ENCODE data around the gene NOLC1. TPM values are rescaled to one million over a fixed set of nuclear protein-coding genes. Genes with fewer than 3 reads are reported as not detected.

NOLC1 gene
- polyA plus RNA-seq, 2 of the 4 experiments (the other 2 are of a cell fraction): 129 to 188 TPM

DNA sequence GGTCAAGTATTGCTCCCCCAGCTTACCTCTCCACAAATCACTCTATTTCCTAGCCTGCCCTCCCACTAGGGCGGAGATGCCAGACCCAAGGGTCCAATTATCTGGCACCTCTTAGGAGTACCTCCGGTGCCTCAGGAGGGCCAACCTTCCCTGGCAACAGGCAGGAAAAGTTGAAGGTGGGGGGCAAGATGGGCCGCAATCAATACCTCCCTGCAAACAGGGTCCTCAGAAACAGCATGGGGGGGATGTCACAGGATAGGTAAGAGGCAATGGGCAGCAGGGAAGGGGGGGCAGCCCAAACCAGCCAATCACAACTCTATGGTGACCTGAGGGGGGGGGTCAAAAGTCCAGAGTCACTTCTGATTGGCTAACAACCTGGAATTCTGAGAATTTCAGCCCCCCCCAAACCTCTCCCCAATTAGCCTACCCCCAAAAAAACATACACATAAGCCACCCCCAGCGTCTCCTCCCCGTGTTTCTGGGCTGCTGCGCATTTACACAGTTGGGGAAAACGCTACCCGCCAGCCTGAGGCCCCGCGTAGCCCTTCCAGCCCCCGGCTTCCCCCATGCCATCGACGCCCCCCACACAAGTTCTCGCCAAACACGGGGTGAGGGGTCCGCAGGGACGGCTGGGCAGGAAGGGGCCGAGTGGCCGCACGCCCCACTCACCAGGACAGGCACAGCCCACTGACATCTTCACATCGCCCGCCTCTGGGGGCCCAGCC lies 32.6 kb upstream of the NOLC1 start:
- CTCF ChIA-PET: interaction anchor here (0.9 to 3.5 kb wide), 4 partner anchors 9 to 50 kb away, joined by 4 to 15 read pairs (median 7); partner anchors contain the start of gene PPRC1
- no peak for TF ChIP-seq KDM5A (IDR thresholded peaks at IDR 0.05)
- no peak for TF ChIP-seq CBX2 (IDR thresholded peaks at IDR 0.05; ENCODE audit: borderline replicate concordance, low read depth)
- TF ChIP-seq RFX5 (IDR thresholded peaks at IDR 0.05): peak; percentile 41; the same call in 1 of the 2 replicates
- TF ChIP-seq HEYL (CRISPR knock-in tag; IDR thresholded peaks at IDR 0.05): no peak
- TF ChIP-seq GATA3 (IDR thresholded peaks at IDR 0.05; ENCODE audit: borderline replicate concordance): no peak
- TF ChIP-seq RARB (CRISPR knock-in tag; IDR thresholded peaks at IDR 0.05): no peak
- TF ChIP-seq PHF8 (IDR thresholded peaks at IDR 0.05; ENCODE audit: borderline replicate concordance, low read depth): no peak
- 6% methylated on average over 9 of the region's 22 CpGs for WGBS (ENCODE audit: missing lambda C conversion rate)
- H3K4me3 ChIP-seq: peak overlapping the region; percentile 97
- peak; percentile 22 to 54; a peak in 4 of 6 replicates for ATAC-seq
- H3K9me3 ChIP-seq: no peaks in the 10 kb centered on the region
- DNase-seq (ENCODE audit: low read depth in 1 of 2, low spot score in 1 of 2): peak; percentile 70 to 84
- POLR2A ChIA-PET: interaction anchor here (0.9 to 1.0 kb wide), 2 partner anchors 8 to 33 kb away, joined by 3 to 4 read pairs; partner anchors contain the start of gene NOLC1
- H3K4me1 ChIP-seq: peaks cover 57% of the 10 kb centered on the region
- peak overlapping the region; percentile 85 to 98 for H3K27ac ChIP-seq
- peak overlapping the region; percentile 97 for H3K4me2 ChIP-seq
- no peak for FAIRE-seq

- WGBS (ENCODE audit: missing lambda C conversion rate): 3% methylated on average over 33 of the region's 104 CpGs
- peak; percentile 72 to 81 for DNase-seq (ENCODE audit: low read depth in 1 of 2, low spot score in 1 of 2)
- H3K9me3 ChIP-seq: no peaks in the 10 kb centered on the region
- ChIA-PET POLR2A (no interaction called here), CTCF (interaction anchor here (3.9 kb wide), 1 partner anchor 11 kb away, joined by 45 read pairs; the partner anchor contains the start of gene PPRC1)
- peak; percentile 60 to 77 for ATAC-seq
- no peak for FAIRE-seq
- H3K4me3 ChIP-seq: peak within 1 kb of the TSS; percentile 97
- H3K4me1 ChIP-seq: peaks cover 53% of the 10 kb centered on the region
- peak within 1 kb of the TSS; percentile 85 to 98 for H3K27ac ChIP-seq
- peak within 1 kb of the TSS; percentile 97 for H3K4me2 ChIP-seq
- TF ChIP-seq POLR2AphosphoS2 (conservative IDR thresholded peaks at IDR 0.05; ENCODE audit: low read length): no peak
- TF ChIP-seq GATA3 (IDR thresholded peaks at IDR 0.05; ENCODE audit: borderline replicate concordance): no peak
- no peak for TF ChIP-seq CBX8 (IDR thresholded peaks at IDR 0.05)
- TF ChIP-seq TP53 (CRISPR knock-in tag; IDR thresholded peaks at IDR 0.05): no peak
- TF ChIP-seq PHF8 (IDR thresholded peaks at IDR 0.05; ENCODE audit: borderline replicate concordance, low read depth): peak; percentile 67; the same call in 1 of the 2 replicates
- TF ChIP-seq CBX2 (IDR thresholded peaks at IDR 0.05; ENCODE audit: borderline replicate concordance, low read depth): no peak
- no peak for TF ChIP-seq MAZ (IDR thresholded peaks at IDR 0.05; ENCODE audit: borderline replicate concordance, low read depth, low read length)
- no peak for TF ChIP-seq MYC (IDR thresholded peaks at IDR 0.05; ENCODE audit: borderline replicate concordance, low read length)
- TF ChIP-seq, protein P1, sequence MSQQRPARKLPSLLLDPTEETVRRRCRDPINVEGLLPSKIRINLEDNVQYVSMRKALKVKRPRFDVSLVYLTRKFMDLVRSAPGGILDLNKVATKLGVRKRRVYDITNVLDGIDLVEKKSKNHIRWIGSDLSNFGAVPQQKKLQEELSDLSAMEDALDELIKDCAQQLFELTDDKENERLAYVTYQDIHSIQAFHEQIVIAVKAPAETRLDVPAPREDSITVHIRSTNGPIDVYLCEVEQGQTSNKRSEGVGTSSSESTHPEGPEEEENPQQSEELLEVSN (IDR thresholded peaks at IDR 0.05; ENCODE audit: borderline replicate concordance, low read depth): 0 out of 2 replicates have a peak, but pooled peaks have one; percentile 64
- TF ChIP-seq SREBF2 (IDR thresholded peaks at IDR 0.05): no peak
- no peak for TF ChIP-seq CEBPB (IDR thresholded peaks at IDR 0.05)
- no peak for TF ChIP-seq EHF (CRISPR knock-in tag; IDR thresholded peaks at IDR 0.05)
- no peak for TF ChIP-seq JUNB (IDR thresholded peaks at IDR 0.05)
- TF ChIP-seq FOSB (CRISPR knock-in tag; IDR thresholded peaks at IDR 0.05): no peak
- TF ChIP-seq EHMT2 (IDR thresholded peaks at IDR 0.05; ENCODE audit: low read depth): no peak
- no peak for TF ChIP-seq ZC3H11A (IDR thresholded peaks at IDR 0.05)
- TF ChIP-seq, protein P2, sequence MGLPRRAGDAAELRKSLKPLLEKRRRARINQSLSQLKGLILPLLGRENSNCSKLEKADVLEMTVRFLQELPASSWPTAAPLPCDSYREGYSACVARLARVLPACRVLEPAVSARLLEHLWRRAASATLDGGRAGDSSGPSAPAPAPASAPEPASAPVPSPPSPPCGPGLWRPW (IDR thresholded peaks at IDR 0.05): no peak
- TF ChIP-seq ELK1 (IDR thresholded peaks at IDR 0.05; ENCODE audit: low read depth, low read length): no peak
- TF ChIP-seq, protein P3, sequence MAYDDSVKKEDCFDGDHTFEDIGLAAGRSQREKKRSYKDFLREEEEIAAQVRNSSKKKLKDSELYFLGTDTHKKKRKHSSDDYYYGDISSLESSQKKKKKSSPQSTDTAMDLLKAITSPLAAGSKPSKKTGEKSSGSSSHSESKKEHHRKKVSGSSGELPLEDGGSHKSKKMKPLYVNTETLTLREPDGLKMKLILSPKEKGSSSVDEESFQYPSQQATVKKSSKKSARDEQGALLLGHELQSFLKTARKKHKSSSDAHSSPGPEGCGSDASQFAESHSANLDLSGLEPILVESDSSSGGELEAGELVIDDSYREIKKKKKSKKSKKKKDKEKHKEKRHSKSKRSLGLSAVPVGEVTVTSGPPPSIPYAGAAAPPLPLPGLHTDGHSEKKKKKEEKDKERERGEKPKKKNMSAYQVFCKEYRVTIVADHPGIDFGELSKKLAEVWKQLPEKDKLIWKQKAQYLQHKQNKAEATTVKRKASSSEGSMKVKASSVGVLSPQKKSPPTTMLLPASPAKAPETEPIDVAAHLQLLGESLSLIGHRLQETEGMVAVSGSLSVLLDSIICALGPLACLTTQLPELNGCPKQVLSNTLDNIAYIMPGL (CRISPR knock-in tag; IDR thresholded peaks at IDR 0.05; ENCODE audit: borderline replicate concordance): no peak
- 0 out of 3 replicates have a peak, but pooled peaks have one; percentile 11 for TF ChIP-seq SMC3 (IDR thresholded peaks at IDR 0.05)
- no peak for TF ChIP-seq KDM1A (IDR thresholded peaks at IDR 0.05; ENCODE audit: low read depth)
- TF ChIP-seq TFCP2L1 (CRISPR knock-in tag; IDR thresholded peaks at IDR 0.05): no peak
- no peak for TF ChIP-seq HOXB13 (CRISPR knock-in tag; IDR thresholded peaks at IDR 0.05; ENCODE audit: low read depth)
- no peak for TF ChIP-seq CHD2 (IDR thresholded peaks at IDR 0.05; ENCODE audit: low read length, partially characterized antibody)
- no peak for TF ChIP-seq RNF2 (IDR thresholded peaks at IDR 0.05; ENCODE audit: borderline replicate concordance, low read depth)
- no peak for TF ChIP-seq HOXB5 (CRISPR knock-in tag; IDR thresholded peaks at IDR 0.05)
Measured at GRCh38 chr10:102120142-102120990, 31.8 kb upstream of the NOLC1 start, which contains the start of gene LDB1. TSS of gene LDB1 (minus strand) at chr10:102120368. CDS start at chr10:102120110, 258 bp downstream.
